Keratinocyte (primary cell): ENCODE measurements around the gene ADGRB3. TPM values are rescaled to one million over a fixed set of nuclear protein-coding genes. Genes with fewer than 3 reads are reported as not detected.

Experiments used
- DNase-seq: peaks from one replicate; pipeline ENCODE4 v3.0.0-alpha.2; 2011; ENCODE audit warnings: low read depth, missing footprints, low spot score
- FAIRE-seq: peaks from 2 replicates; lab custom pipeline; 2011; peaks lifted over from hg19 to GRCh38; lab: Jason Lieb, UNC
- H2AFZ ChIP-seq: 2 replicates; pipeline ENCODE4 v1.6.0; 2012; ENCODE audit warnings: low read length, control low read depth, inconsistent platforms; ENCODE audit not compliant: control insufficient read depth
- H3K27ac ChIP-seq: 2 replicates; pipeline ENCODE4 v1.5.1; 2011; ENCODE audit warnings: low read length; ENCODE audit not compliant: control insufficient read depth, insufficient read depth
- H3K27me3 ChIP-seq: 3 replicates; pipeline ENCODE4 v1.6.0; 2011; ENCODE audit warnings: low read length; ENCODE audit not compliant: control insufficient read depth, insufficient read depth; ENCODE audit errors: extremely low read depth
- H3K36me3 ChIP-seq, 2 experiments: 2 replicates in 1 of 2; 3 replicates in 1 of 2; pipeline ENCODE4 v1.5.1; 2011; ENCODE audit warnings: low read length in 2 of 2, mild to moderate bottlenecking in 1 of 2; ENCODE audit not compliant: control insufficient read depth in 2 of 2, insufficient read depth in 2 of 2; ENCODE audit errors: extremely low read depth in 1 of 2
- H3K4me1 ChIP-seq: 3 replicates; pipeline ENCODE4 v1.5.1; 2011; ENCODE audit warnings: low read length; ENCODE audit not compliant: control insufficient read depth, insufficient read depth; ENCODE audit errors: extremely low read depth
- H3K4me2 ChIP-seq: 3 replicates; pipeline ENCODE4 v1.6.0; 2011; ENCODE audit warnings: low read depth, low read length; ENCODE audit not compliant: control insufficient read depth, insufficient read depth; ENCODE audit errors: extremely low read depth
- H3K4me3 ChIP-seq, 3 experiments: fragments of 200-600 bp in 1 of 3; sonication (generic) in 1 of 3; 2 replicates in 2 of 3; 3 replicates in 1 of 3; pipeline ENCODE4 v1.5.1; 2011 to 2016; ENCODE audit warnings: low read length in 3 of 3, mild to moderate bottlenecking in 3 of 3, control low read depth in 2 of 3, inconsistent platforms in 1 of 3, low read depth in 1 of 3, mixed read lengths in 1 of 3, mixed run types in 1 of 3, moderate library complexity in 1 of 3; ENCODE audit not compliant: control insufficient read depth in 2 of 3, insufficient read depth in 2 of 3; ENCODE audit errors: extremely low read depth in 1 of 3
- H3K79me2 ChIP-seq: 2 replicates; pipeline ENCODE4 v1.6.0; 2012; ENCODE audit warnings: low read length; ENCODE audit not compliant: control insufficient read depth, insufficient read depth
- H3K9ac ChIP-seq: 3 replicates; pipeline ENCODE4 v1.6.0; 2011; ENCODE audit warnings: low read length; ENCODE audit not compliant: control insufficient read depth, insufficient read depth; ENCODE audit errors: extremely low read depth
- H3K9me1 ChIP-seq: 3 replicates; pipeline ENCODE4 v1.6.0; 2011; ENCODE audit warnings: low read length; ENCODE audit not compliant: control insufficient read depth, insufficient read depth; ENCODE audit errors: extremely low read depth
- H3K9me3 ChIP-seq: 2 replicates; pipeline ENCODE4 v1.5.1; 2012; ENCODE audit warnings: low read depth, low read length; ENCODE audit not compliant: control insufficient read depth
- H4K20me1 ChIP-seq: 3 replicates; pipeline ENCODE4 v1.6.0; 2011; ENCODE audit warnings: low read length; ENCODE audit not compliant: control insufficient read depth, insufficient read depth; ENCODE audit errors: extremely low read depth
- CTCF ChIP-seq, 3 experiments: IDR thresholded peaks in 1 of 3; conservative IDR thresholded peaks in 1 of 3; optimal IDR thresholded peaks in 1 of 3; 2 replicates in 2 of 3; 3 replicates in 1 of 3; pipeline versions ENCODE3 to v1.5.1; 2011; ENCODE audit warnings: low read length in 3 of 3, mild to moderate bottlenecking in 3 of 3, moderate library complexity in 2 of 3, control low read depth in 1 of 3, inconsistent platforms in 1 of 3; ENCODE audit not compliant: insufficient read depth in 2 of 3; ENCODE audit errors: extremely low read depth in 1 of 3
- EZH2 ChIP-seq: IDR thresholded peaks from one replicate; pipeline ENCODE4 v1.6.1; 2012; ENCODE audit warnings: inconsistent platforms, mild to moderate bottlenecking, low read length, moderate library complexity
- dilution Hi-C: fragments of 300-500 bp; cut with MboI; formaldehyde crosslinking; loops from one replicate; pipeline ENCODE4 v1.7.0; 2020; ENCODE audit warnings: low sequenced_read_pairs; ENCODE audit not compliant: extremely low pct_ligation_motif_present
- polyA plus RNA-seq, 5 experiments: library from polyadenylated mRNA; depleted of rRNA in 3 of 5; stranded (reverse) in 3 of 5; stranded (forward) in 1 of 5; unstranded in 1 of 5; fragments of >200 nt; gene quantifications; 1 replicate in 1 of 5; 2 replicates in 3 of 5; 3 replicates in 1 of 5; pipeline versions ENCODE4 v1.2.1 to v1.2.3, GENCODE V29; 2011 to 2012; ENCODE audit warnings: missing spikeins in 2 of 5, low read depth in 1 of 5, low replicate concordance in 1 of 5

Gene ADGRB3
- polyA plus RNA-seq, 1 donor (not counting 4 experiments of a cell fraction or from before 2014, with no cell fraction given) = not detected

- no peak overlapping the region for H3K9ac ChIP-seq
- TF ChIP-seq EZH2 (no peak), CTCF (optimal IDR thresholded peaks at IDR 0.05 in 1 of 3, IDR thresholded peaks at IDR 0.05 in 1 of 3, conservative IDR thresholded peaks at IDR 0.05 in 1 of 3; ENCODE audit: extremely low read depth in 1 of 3, insufficient read depth in 2 of 3, low read length in 3 of 3) (no peak)
- H4K20me1 ChIP-seq = no peaks in the 10 kb centered on the region
- no peak for FAIRE-seq
- no peak overlapping the region for H3K4me2 ChIP-seq
- no peaks in the 10 kb centered on the region for H3K9me3 ChIP-seq
- H3K4me1 ChIP-seq = no peaks in the 10 kb centered on the region
- no peaks in the 10 kb centered on the region for H3K79me2 ChIP-seq
- H3K27me3 ChIP-seq = no peaks in the 10 kb centered on the region
- H3K27ac ChIP-seq = no peak overlapping the region
- H3K9me1 ChIP-seq = no peaks in the 10 kb centered on the region
- dilution Hi-C loops = no loop called here
- H3K4me3 ChIP-seq = no peak overlapping the region
- H2AFZ ChIP-seq = no peak overlapping the region
- no peaks in the 10 kb centered on the region for H3K36me3 ChIP-seq
- no peak for DNase-seq
Observed at GRCh38 chr6:68718385-68719073, 83.4 kb downstream of the ADGRB3 start.

- Histone ChIP-seq H3K9ac (no peak overlapping the region), H3K4me2 (no peak overlapping the region), H4K20me1 (no peaks in the 10 kb centered on the region), H3K27me3 (no peaks in the 10 kb centered on the region), H3K79me2 (no peaks in the 10 kb centered on the region), H3K9me3 (no peaks in the 10 kb centered on the region), H3K27ac (no peak overlapping the region), H3K4me3 (no peak overlapping the region), H3K36me3 (no peaks in the 10 kb centered on the region), H3K9me1 (no peaks in the 10 kb centered on the region), H3K4me1 (no peaks in the 10 kb centered on the region), H2AFZ (no peak overlapping the region)
- FAIRE-seq (no peak), DNase-seq (no peak)
- dilution Hi-C loops = no loop called here
- no peak for TF ChIP-seq CTCF (optimal IDR thresholded peaks at IDR 0.05 in 1 of 3, IDR thresholded peaks at IDR 0.05 in 1 of 3, conservative IDR thresholded peaks at IDR 0.05 in 1 of 3; ENCODE audit: extremely low read depth in 1 of 3, insufficient read depth in 2 of 3, low read length in 3 of 3)
- TF ChIP-seq EZH2 = no peak
Observed at GRCh38 chr6:68719761-68720160, 84.7 kb downstream of the ADGRB3 start.
